ENCODE data around the gene NOC4L. TPM values are rescaled to one million over a fixed set of nuclear protein-coding genes. Genes with fewer than 3 reads are reported as not detected.

The NOC4L gene
- total and polyA plus RNA-seq, 2 of the 4 experiments (the other 2 are of a cell fraction) = 5.2 to 13.4 TPM

DNA sequence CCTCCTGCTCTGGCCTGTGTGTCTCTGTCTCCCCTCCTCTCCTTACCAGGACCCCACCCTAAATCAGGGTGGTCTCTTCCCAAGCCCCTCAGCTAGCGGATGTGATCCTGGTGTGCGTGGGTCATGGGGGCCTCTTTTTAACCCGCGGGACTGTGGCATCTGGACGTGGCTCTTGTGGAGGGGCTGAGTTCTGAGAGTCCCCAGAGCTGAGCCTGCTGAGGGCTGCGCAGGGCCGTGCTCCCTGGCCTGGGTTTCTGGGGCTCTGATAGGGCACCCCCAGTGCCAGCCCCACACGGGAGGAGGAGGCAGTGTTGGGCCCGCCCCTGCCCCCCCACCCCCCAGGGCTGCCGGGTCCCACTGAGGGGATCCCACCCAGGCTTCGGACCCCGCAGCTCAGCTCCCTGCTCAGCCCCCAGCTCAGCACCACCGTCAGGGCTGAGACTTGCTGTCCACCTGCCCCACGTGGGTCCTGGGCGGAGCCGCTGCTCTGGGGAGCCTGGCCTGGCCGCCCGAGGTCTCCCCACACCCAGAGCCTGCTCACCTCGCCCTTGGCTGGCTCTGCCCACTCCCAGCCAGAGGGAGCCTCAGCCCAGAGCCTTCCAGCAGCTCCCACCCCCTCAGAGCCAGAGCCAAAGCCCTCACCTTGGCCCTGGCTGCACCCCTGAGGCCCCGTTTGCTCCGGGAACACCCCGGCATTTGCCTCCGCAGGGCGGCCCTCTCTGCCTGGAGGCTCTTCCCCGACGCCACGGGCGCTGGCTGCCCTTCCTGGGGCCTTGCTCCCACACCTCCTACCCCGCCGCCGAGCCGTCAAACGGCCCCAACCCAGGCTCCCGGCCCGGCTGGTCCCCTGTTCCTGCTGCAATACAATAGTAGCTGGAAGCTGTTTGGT lies 31.5 kb downstream of the NOC4L start:
- peaks cover 67% of the 10 kb centered on the region for H3K27me3 ChIP-seq (ENCODE audit: control insufficient read depth, insufficient read depth, low read length)
- H3K56ac ChIP-seq (ENCODE audit: extremely low read depth, insufficient read depth, low read length) = no peak overlapping the region
- no peak overlapping the region for H2BK120ac ChIP-seq (ENCODE audit: low read depth, low read length)
- dilution Hi-C loops (cut with HindIII; ENCODE audit: low sequenced_read_pairs, unreplicated experiment) = no loop called here
- no peak overlapping the region for H2BK15ac ChIP-seq (ENCODE audit: low read depth, low read length)
- H2AK9ac ChIP-seq (replicated peaks; ENCODE audit: low read depth, low read length, poor library complexity) = no peak overlapping the region
- ATAC-seq (ENCODE audit: low read depth) (no peak), DNase-seq (no peak)
- ChIA-PET POLR2A (ENCODE audit: unreplicated experiment) (no interaction called here), CTCF (no interaction called here)
- 84% methylated on average over 5 of the region's 35 CpGs; no CpG with 5 or more reads in 1 of the 2 experiments for WGBS, 2 experiments (ENCODE audit: extremely low coverage in 2 of 2, insufficient read length in 1 of 2)
- H3K4me3 ChIP-seq (ENCODE audit: insufficient read depth, low read depth, low read length) = no peak overlapping the region
- H2BK20ac ChIP-seq (ENCODE audit: low read depth, low read length) = no peak overlapping the region
- H3K9ac ChIP-seq (ENCODE audit: low read depth, low read length) = no peak overlapping the region
- no peak overlapping the region for H2BK5ac ChIP-seq (ENCODE audit: low read depth, low read length, poor library complexity, severe bottlenecking)
- no peaks in the 10 kb centered on the region for H3K79me1 ChIP-seq (ENCODE audit: low read depth in 1 of 2, low read length in 2 of 2)
- H3K23ac ChIP-seq (ENCODE audit: low read depth, low read length) = no peak overlapping the region
- 0 out of 2 replicates have a peak, but pooled peaks cover under 1% of the 10 kb centered on the region for H3K4me1 ChIP-seq (ENCODE audit: control insufficient read depth, insufficient read depth, low read length)
- no peaks in the 10 kb centered on the region for H3K36me3 ChIP-seq (ENCODE audit: control insufficient read depth, insufficient read depth, low read length)
- H3K4ac ChIP-seq (ENCODE audit: low read depth, low read length) = no peak overlapping the region
- no peak overlapping the region for H3K14ac ChIP-seq (replicated peaks; ENCODE audit: low read depth, low read length)
- H2AFZ ChIP-seq (replicated peaks; ENCODE audit: low read length, poor library complexity) = no peak overlapping the region
- intact Hi-C loops (cut with micrococcal nuclease) = no loop called here
- H3K9me3 ChIP-seq (ENCODE audit: control insufficient read depth, insufficient read depth, low read length) = no peaks in the 10 kb centered on the region
- H3K9me1 ChIP-seq (ENCODE audit: insufficient read depth, low read length) = no peaks in the 10 kb centered on the region; the same call in 1 of the 2 replicates
- no peaks in the 10 kb centered on the region; the same call in 1 of the 2 replicates for H4K20me1 ChIP-seq (ENCODE audit: insufficient read depth, low read length)
- H3K4me2 ChIP-seq (ENCODE audit: low read depth, low read length) = no peak overlapping the region
- BruUV-seq (replicated peaks) = no TSS peak
- no peak overlapping the region for H3K27ac ChIP-seq (ENCODE audit: insufficient read depth, low read length)
- H2AK5ac ChIP-seq (ENCODE audit: low read depth, low read length) = no peak overlapping the region
- H4K91ac ChIP-seq (ENCODE audit: insufficient read depth, low read depth, low read length) = no peak overlapping the region
- in situ Hi-C loops (cut with MboI; ENCODE audit: low sequenced_read_pairs) = no loop called here
- no peak overlapping the region for H3K18ac ChIP-seq (ENCODE audit: low read depth, low read length)
- H4K8ac ChIP-seq (ENCODE audit: low read depth in 2 of 2, low read length in 2 of 2) = no peak overlapping the region
- H4K5ac ChIP-seq (ENCODE audit: low read depth, low read length) = no peak overlapping the region
- TF ChIP-seq RFX5 (IDR thresholded peaks at IDR 0.05; ENCODE audit: low read depth, low read length) (no peak), MAFK (IDR thresholded peaks at IDR 0.05; ENCODE audit: low read depth, low read length) (no peak), POLR2A (IDR thresholded peaks at IDR 0.05; ENCODE audit: low read depth, low read length) (no peak), SMC3 (IDR thresholded peaks at IDR 0.05; ENCODE audit: low read depth, low read length) (no peak), CEBPB (IDR thresholded peaks at IDR 0.05; ENCODE audit: low read depth, low read length) (no peak), RAD21 (IDR thresholded peaks at IDR 0.05; ENCODE audit: low read length) (no peak), FOS (IDR thresholded peaks at IDR 0.05; ENCODE audit: low read depth, low read length) (no peak), BHLHE40 (IDR thresholded peaks at IDR 0.05; ENCODE audit: low read depth, low read length) (no peak), NFE2L2 (IDR thresholded peaks at IDR 0.05; ENCODE audit: low read depth, low read length) (no peak), MXI1 (IDR thresholded peaks at IDR 0.05; ENCODE audit: borderline replicate concordance, low read depth, low read length) (no peak), MAZ (IDR thresholded peaks at IDR 0.05; ENCODE audit: borderline replicate concordance, low read depth, low read length) (no peak), RCOR1 (IDR thresholded peaks at IDR 0.05; ENCODE audit: insufficient replicate concordance, low read length) (no peak), CHD1 (IDR thresholded peaks at IDR 0.05; ENCODE audit: low read depth, low read length) (no peak)
- TF ChIP-seq, protein P1, sequence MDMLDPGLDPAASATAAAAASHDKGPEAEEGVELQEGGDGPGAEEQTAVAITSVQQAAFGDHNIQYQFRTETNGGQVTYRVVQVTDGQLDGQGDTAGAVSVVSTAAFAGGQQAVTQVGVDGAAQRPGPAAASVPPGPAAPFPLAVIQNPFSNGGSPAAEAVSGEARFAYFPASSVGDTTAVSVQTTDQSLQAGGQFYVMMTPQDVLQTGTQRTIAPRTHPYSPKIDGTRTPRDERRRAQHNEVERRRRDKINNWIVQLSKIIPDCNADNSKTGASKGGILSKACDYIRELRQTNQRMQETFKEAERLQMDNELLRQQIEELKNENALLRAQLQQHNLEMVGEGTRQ (IDR thresholded peaks at IDR 0.05; ENCODE audit: low read depth, low read length) = no peak
- TF ChIP-seq, protein P2, sequence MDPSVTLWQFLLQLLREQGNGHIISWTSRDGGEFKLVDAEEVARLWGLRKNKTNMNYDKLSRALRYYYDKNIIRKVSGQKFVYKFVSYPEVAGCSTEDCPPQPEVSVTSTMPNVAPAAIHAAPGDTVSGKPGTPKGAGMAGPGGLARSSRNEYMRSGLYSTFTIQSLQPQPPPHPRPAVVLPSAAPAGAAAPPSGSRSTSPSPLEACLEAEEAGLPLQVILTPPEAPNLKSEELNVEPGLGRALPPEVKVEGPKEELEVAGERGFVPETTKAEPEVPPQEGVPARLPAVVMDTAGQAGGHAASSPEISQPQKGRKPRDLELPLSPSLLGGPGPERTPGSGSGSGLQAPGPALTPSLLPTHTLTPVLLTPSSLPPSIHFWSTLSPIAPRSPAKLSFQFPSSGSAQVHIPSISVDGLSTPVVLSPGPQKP (IDR thresholded peaks at IDR 0.05; ENCODE audit: borderline replicate concordance, low read depth, low read length) = no peak
